Glutamatergic neuron (in vitro differentiated cells): ENCODE data around the gene COL24A1. TPM values are rescaled to one million over a fixed set of nuclear protein-coding genes. Genes with fewer than 3 reads are reported as not detected.

Source experiments
- DNase-seq: peaks from one replicate; pipeline ENCODE4 v3.0.0; 2022
- H3K27ac Mint-ChIP-seq: one replicate; pipeline ENCODE4 v1.8.0; 2020; ENCODE audit warnings: mild to moderate bottlenecking, mixed read lengths, inconsistent platforms; ENCODE audit not compliant: unreplicated experiment
- H3K27me3 Mint-ChIP-seq: one replicate; pipeline ENCODE4 v1.8.0; 2020; ENCODE audit warnings: mild to moderate bottlenecking, moderate library complexity, mixed read lengths, inconsistent platforms; ENCODE audit not compliant: unreplicated experiment
- H3K36me3 Mint-ChIP-seq: one replicate; pipeline ENCODE4 v1.8.0; 2020; ENCODE audit warnings: mild to moderate bottlenecking, mixed read lengths, inconsistent platforms; ENCODE audit not compliant: unreplicated experiment
- H3K4me1 Mint-ChIP-seq: one replicate; pipeline ENCODE4 v1.8.0; 2020; ENCODE audit warnings: mild to moderate bottlenecking, low read depth, mixed read lengths, inconsistent platforms; ENCODE audit not compliant: unreplicated experiment
- H3K4me3 Mint-ChIP-seq: one replicate; pipeline ENCODE4 v1.8.0; 2020; ENCODE audit warnings: mild to moderate bottlenecking, mixed read lengths, inconsistent platforms; ENCODE audit not compliant: unreplicated experiment
- H3K9me3 Mint-ChIP-seq: one replicate; pipeline ENCODE4 v1.8.0; 2020; ENCODE audit warnings: mild to moderate bottlenecking, moderate library complexity, mixed read lengths, inconsistent platforms; ENCODE audit not compliant: unreplicated experiment
- CTCF ChIP-seq: fragments of 200-600 bp; sonication (generic); IDR thresholded peaks from one replicate; pipeline ENCODE4 v1.5.0; 2021; ENCODE audit not compliant: partially characterized antibody, unreplicated experiment
- total RNA-seq: library from RNA; stranded (reverse); fragmentation: NEBNext Ultra II Directional; extraction: Animal tissue kit (Norgen Biotek cat#: 25700); gene quantifications from one replicate; pipeline ENCODE4 v1.2.1, GENCODE V29; 2021; ENCODE audit not compliant: unreplicated experiment

COL24A1 gene
- total RNA-seq, 1 donor from 2014 or later, result 0.15 TPM

GRCh38 chr1:86105533-86105866, 51.1 kb downstream of the COL24A1 start:
- TF ChIP-seq CTCF, result no peak
- no peaks in the 10 kb centered on the region for H3K36me3 Mint-ChIP-seq
- no peak overlapping the region for H3K27ac Mint-ChIP-seq
- H3K4me3 Mint-ChIP-seq, result no peak overlapping the region
- H3K9me3 Mint-ChIP-seq, result peaks cover 5% of the 10 kb centered on the region
- H3K27me3 Mint-ChIP-seq, result peaks cover 2% of the 10 kb centered on the region
- DNase-seq, result no peak
- no peaks in the 10 kb centered on the region for H3K4me1 Mint-ChIP-seq

GRCh38 chr1:86104606-86105532, 51.7 kb downstream of the COL24A1 start:
- no peaks in the 10 kb centered on the region for H3K4me1 Mint-ChIP-seq
- peaks cover 5% of the 10 kb centered on the region for H3K9me3 Mint-ChIP-seq
- H3K27me3 Mint-ChIP-seq, result peaks cover 2% of the 10 kb centered on the region
- no peak overlapping the region for H3K4me3 Mint-ChIP-seq
- TF ChIP-seq CTCF, result no peak
- H3K27ac Mint-ChIP-seq, result no peak overlapping the region
- DNase-seq, result no peak
- no peaks in the 10 kb centered on the region for H3K36me3 Mint-ChIP-seq

- Mint-ChIP-seq H3K4me3 (no peak overlapping the region), H3K27ac (no peak overlapping the region), H3K9me3 (peaks cover 5% of the 10 kb centered on the region), H3K4me1 (peaks cover 6% of the 10 kb centered on the region), H3K36me3 (no peaks in the 10 kb centered on the region), H3K27me3 (peaks cover 2% of the 10 kb centered on the region)
- no peak for DNase-seq
- no peak for TF ChIP-seq CTCF
Observed at GRCh38 chr1:86101616-86102015, 55.0 kb downstream of the COL24A1 start.

GRCh38 chr1:86100401-86100800, 56.2 kb downstream of the COL24A1 start:
- peaks cover 5% of the 10 kb centered on the region for H3K9me3 Mint-ChIP-seq
- H3K27ac Mint-ChIP-seq, result no peak overlapping the region
- H3K27me3 Mint-ChIP-seq, result no peaks in the 10 kb centered on the region
- no peak overlapping the region for H3K4me3 Mint-ChIP-seq
- H3K4me1 Mint-ChIP-seq, result peaks cover 8% of the 10 kb centered on the region
- DNase-seq, result no peak
- no peaks in the 10 kb centered on the region for H3K36me3 Mint-ChIP-seq
- no peak for TF ChIP-seq CTCF

- no peak for DNase-seq
Observed at GRCh38 chr1:86089765-86090164, 66.8 kb downstream of the COL24A1 start.

More at GRCh38 chr1:86089765-86090164, 66.8 kb downstream of the COL24A1 start:
- Mint-ChIP-seq H3K9me3 (no peaks in the 10 kb centered on the region), H3K36me3 (no peaks in the 10 kb centered on the region), H3K27ac (no peak overlapping the region), H3K27me3 (no peaks in the 10 kb centered on the region), H3K4me3 (no peak overlapping the region), H3K4me1 (no peaks in the 10 kb centered on the region)
- TF ChIP-seq CTCF, result no peak
